LNCAP (cell line): ENCODE measurements around the gene ITK.

ENCODE experiments used
- CTCF ChIP-seq: fragments of 450-650 bp; IDR thresholded peaks from 2 replicates; pipeline ENCODE4 v1.5.1; 2017; ENCODE audit warnings: mild to moderate bottlenecking

ITK gene

GRCh38 chr5:157201857-157202256 lies 21.2 kb downstream of the ITK start:
- TF ChIP-seq CTCF = no peak

- no peak for TF ChIP-seq CTCF
Measured at GRCh38 chr5:157203417-157203816, 22.8 kb downstream of the ITK start.

- TF ChIP-seq CTCF = no peak
Measured at GRCh38 chr5:157204765-157205164, 24.1 kb downstream of the ITK start.

GRCh38 chr5:157205708-157206107 lies 25.1 kb downstream of the ITK start:
- no peak for TF ChIP-seq CTCF

GRCh38 chr5:157212307-157212706 lies 31.7 kb downstream of the ITK start:
- TF ChIP-seq CTCF = no peak

GRCh38 chr5:157213527-157214243 lies 33.0 kb downstream of the ITK start:
- no peak for TF ChIP-seq CTCF

GRCh38 chr5:157214415-157214814 lies 33.8 kb downstream of the ITK start:
- no peak for TF ChIP-seq CTCF
